Measurements from ENCODE around the gene VPS16.

DNA sequence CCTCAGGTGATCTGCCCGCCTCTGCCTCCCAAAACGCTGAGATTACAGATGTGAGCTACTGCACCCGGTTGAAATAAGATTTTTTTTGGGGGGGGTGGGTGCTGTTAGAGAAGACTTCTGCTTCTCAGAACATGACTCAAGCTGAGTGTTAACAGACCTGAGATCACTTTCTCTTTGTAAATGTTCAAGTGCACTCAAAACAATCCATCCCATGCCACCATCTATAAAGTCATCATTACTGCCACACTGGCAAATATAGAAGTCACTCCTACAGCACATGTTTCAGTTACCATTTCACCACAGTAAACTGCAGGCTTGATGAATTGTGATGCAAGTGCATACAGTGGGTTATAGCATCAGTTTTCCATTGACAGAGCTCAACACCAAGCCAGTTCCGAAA is 9.0 kb downstream of the VPS16 start:
- TF ChIP-seq, protein P1, sequence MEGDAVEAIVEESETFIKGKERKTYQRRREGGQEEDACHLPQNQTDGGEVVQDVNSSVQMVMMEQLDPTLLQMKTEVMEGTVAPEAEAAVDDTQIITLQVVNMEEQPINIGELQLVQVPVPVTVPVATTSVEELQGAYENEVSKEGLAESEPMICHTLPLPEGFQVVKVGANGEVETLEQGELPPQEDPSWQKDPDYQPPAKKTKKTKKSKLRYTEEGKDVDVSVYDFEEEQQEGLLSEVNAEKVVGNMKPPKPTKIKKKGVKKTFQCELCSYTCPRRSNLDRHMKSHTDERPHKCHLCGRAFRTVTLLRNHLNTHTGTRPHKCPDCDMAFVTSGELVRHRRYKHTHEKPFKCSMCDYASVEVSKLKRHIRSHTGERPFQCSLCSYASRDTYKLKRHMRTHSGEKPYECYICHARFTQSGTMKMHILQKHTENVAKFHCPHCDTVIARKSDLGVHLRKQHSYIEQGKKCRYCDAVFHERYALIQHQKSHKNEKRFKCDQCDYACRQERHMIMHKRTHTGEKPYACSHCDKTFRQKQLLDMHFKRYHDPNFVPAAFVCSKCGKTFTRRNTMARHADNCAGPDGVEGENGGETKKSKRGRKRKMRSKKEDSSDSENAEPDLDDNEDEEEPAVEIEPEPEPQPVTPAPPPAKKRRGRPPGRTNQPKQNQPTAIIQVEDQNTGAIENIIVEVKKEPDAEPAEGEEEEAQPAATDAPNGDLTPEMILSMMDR (IDR thresholded peaks at IDR 0.05): no peak
- TF ChIP-seq POLR2A (IDR thresholded peaks at IDR 0.05) (no peak), POLR2AphosphoS5 (IDR thresholded peaks at IDR 0.05) (no peak)

All from suprapubic skin (tissue), 4 donors.